PC-9 (cell line): ENCODE measurements around the gene PSME4.

Source experiments
- EZH2 ChIP-seq: fragments of 200-600 bp; sonication (generic); IDR thresholded peaks from 2 replicates; pipeline ENCODE4 v1.8.0; 2017; ENCODE audit warnings: antibody characterized with exemption, low read depth
- TF ChIP-seq, protein P1 (sequence below): fragments of 200-600 bp; sonication (generic); conservative IDR thresholded peaks from 2 replicates; pipeline ENCODE4 v1.6.1; 2017; ENCODE audit warnings: mixed run types, antibody characterized with exemption, mild to moderate bottlenecking, moderate library complexity

DNA sequence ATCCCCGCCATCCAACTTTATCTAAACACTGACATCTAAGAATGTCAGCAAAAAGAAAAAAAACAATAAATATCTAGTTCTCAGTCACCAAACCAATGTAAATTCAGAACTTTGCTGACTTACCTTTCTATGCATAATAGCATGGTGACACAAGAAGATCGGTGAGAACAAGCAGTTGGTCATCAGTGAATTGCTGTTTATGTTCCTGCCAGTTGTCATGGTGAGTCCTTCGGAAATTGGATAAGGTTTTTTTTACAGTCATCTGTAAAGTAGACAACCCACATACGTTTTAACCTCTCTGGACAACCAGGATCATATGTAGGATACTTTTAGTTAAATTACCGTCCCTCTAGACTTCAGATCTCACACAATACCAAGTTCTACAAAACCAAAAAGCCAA is 104.8 kb downstream of the PSME4 start:
- TF ChIP-seq EZH2 = no peak
- TF ChIP-seq, protein P1, sequence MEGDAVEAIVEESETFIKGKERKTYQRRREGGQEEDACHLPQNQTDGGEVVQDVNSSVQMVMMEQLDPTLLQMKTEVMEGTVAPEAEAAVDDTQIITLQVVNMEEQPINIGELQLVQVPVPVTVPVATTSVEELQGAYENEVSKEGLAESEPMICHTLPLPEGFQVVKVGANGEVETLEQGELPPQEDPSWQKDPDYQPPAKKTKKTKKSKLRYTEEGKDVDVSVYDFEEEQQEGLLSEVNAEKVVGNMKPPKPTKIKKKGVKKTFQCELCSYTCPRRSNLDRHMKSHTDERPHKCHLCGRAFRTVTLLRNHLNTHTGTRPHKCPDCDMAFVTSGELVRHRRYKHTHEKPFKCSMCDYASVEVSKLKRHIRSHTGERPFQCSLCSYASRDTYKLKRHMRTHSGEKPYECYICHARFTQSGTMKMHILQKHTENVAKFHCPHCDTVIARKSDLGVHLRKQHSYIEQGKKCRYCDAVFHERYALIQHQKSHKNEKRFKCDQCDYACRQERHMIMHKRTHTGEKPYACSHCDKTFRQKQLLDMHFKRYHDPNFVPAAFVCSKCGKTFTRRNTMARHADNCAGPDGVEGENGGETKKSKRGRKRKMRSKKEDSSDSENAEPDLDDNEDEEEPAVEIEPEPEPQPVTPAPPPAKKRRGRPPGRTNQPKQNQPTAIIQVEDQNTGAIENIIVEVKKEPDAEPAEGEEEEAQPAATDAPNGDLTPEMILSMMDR = no peak
